Measurements from ENCODE around the gene ID3.
A peak's percentile ranks its signal among the peaks of the same experiment; 100 is the strongest.

Gene ID3

GRCh38 chr1:23564529-23565122 is 5.3 kb upstream of the ID3 start:
- DNase-seq, result no peak

- DNase-seq, result no peak
Measured at GRCh38 chr1:23563755-23564374, 4.6 kb upstream of the ID3 start.

- no peak for DNase-seq
Measured at GRCh38 chr1:23563003-23563402, 3.7 kb upstream of the ID3 start.

GRCh38 chr1:23562137-23562876 is 3.0 kb upstream of the ID3 start:
- DNase-seq, result peak; percentile 71

GRCh38 chr1:23561813-23562100 is 2.5 kb upstream of the ID3 start:
- no peak for DNase-seq

GRCh38 chr1:23561076-23561812 is 1.9 kb upstream of the ID3 start:
- DNase-seq, result no peak

GRCh38 chr1:23559985-23560741 is 862 bp upstream of the ID3 start:
- DNase-seq, result no peak

- DNase-seq, result no peak
Measured at GRCh38 chr1:23558872-23559135, 497 bp downstream of the ID3 start.

GRCh38 chr1:23558140-23558871 is 995 bp downstream of the ID3 start:
- peak; percentile 63 for DNase-seq

- DNase-seq, result no peak
Measured at GRCh38 chr1:23557471-23558124, 1.7 kb downstream of the ID3 start.

GRCh38 chr1:23556635-23557470 is 2.4 kb downstream of the ID3 start:
- peak; percentile 57 for DNase-seq

- DNase-seq, result no peak
Measured at GRCh38 chr1:23555986-23556634, 3.2 kb downstream of the ID3 start.

- DNase-seq, result peak; percentile 89
Measured at GRCh38 chr1:23555270-23555985, 3.9 kb downstream of the ID3 start.

- peak; percentile 90 for DNase-seq
Measured at GRCh38 chr1:23554481-23555269, 4.6 kb downstream of the ID3 start.

GRCh38 chr1:23554127-23554480 is 5.2 kb downstream of the ID3 start:
- no peak for DNase-seq

- DNase-seq, result no peak
Measured at GRCh38 chr1:23553231-23554126, 5.8 kb downstream of the ID3 start.

GRCh38 chr1:23551849-23552248 is 7.5 kb downstream of the ID3 start:
- no peak for DNase-seq

- DNase-seq, result peak; percentile 16
Measured at GRCh38 chr1:23548704-23549143, 10.6 kb downstream of the ID3 start.

Data from NCI-H446 treated with DMSO at 0.1 percent for 48 hours (cell line).